ENCODE data around the gene CNOT6.

CNOT6 gene

DNA sequence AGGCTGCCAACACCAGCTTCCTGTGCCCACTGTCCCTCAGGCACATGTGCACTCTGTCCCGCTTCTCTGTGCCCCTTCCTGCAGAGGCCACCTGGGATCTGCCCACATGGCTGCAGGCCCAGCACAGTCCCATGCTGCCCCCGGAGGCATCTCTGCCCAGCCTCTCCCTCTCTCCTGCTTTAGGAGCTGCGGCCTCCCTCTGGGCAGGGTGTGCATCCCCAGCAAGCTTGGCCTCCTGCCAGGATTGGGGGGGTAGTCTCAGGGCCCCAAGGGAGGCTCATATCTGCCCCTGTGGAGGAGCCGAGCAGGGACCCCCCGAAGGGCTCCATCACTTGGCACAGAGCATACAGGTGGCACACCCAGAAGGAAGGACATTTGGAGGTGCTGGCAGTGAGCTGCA is 130.4 kb downstream of the CNOT6 start:
- FAIRE-seq, result no peak

GRCh38 chr5:180625125-180625790 is 131.1 kb downstream of the CNOT6 start:
- FAIRE-seq, result no peak

DNA sequence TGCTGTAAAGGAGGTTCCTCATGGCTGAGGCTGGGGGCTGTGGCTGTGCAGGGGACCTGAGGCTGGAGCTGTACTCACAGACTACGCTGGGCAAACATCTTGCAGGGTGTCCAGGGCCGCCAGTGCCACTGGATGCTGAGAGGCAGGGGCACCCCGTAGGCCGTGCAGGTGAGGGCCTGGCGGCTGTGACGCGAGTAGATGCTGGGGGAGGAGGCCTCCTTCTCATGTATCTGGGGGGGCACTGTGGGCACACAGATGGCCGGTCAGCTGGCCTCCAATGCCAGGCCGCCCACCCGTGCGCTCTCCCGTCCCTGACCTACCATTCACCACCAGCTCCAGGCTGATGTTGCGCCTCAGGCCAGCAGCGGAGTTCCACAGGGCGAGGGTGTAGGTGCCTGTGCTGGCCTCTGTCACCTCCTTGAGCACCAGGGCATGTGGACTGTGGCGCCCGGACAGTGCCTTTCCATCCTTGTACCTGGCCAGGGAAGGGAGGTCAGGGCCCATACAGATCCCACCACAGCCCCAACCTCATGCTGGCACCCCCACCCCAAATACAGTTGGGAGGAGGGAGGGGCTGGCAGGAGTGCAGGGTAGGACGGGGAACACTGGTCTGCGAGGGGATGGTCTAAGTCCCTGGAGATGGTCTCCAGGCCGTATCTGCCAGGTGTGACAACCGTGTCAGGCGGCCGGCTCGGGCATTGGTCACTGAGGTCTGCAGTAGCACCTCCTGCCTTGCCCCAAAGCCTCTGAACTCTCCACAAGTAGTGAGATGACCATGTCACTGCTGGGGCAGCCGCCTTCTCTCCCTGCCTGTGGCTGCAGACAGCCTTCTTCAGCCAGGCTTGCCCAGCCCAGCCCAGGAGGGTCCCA is 131.8 kb downstream of the CNOT6 start:
- no peak for FAIRE-seq

- FAIRE-seq, result no peak
These were observed 132.6 kb downstream of the CNOT6 start for GRCh38 chr5:180626661-180627385.

GRCh38 chr5:180627386-180628120 is 133.4 kb downstream of the CNOT6 start:
- no peak for FAIRE-seq

All from TTC549 (cell line).